NCI-H1048 (cell line): ENCODE data around the gene HS3ST2.
"Not testable (repeated sequence)": the region's sequence is repeated elsewhere in the genome, so short reads cannot be mapped to it uniquely, and the experiment has no call there.

Experiments
- DNase-seq: peaks from one replicate; lab custom pipeline; 2025; lab: John Stamatoyannopoulos, UW

The HS3ST2 gene

GRCh38 chr16:22813223-22813947 is 577 bp upstream of the HS3ST2 start:
- DNase-seq = no peak

- no peak for DNase-seq
Observed at GRCh38 chr16:22814711-22815105, 746 bp downstream of the HS3ST2 start.

- no peak for DNase-seq
Observed at GRCh38 chr16:22815863-22816262, 1.9 kb downstream of the HS3ST2 start.

GRCh38 chr16:22816475-22816874 is 2.5 kb downstream of the HS3ST2 start:
- DNase-seq = no peak

- not testable (repeated sequence) for DNase-seq
Observed at GRCh38 chr16:22818736-22819135, 4.8 kb downstream of the HS3ST2 start.

GRCh38 chr16:22838681-22839080 is 24.7 kb downstream of the HS3ST2 start:
- no peak for DNase-seq

- DNase-seq = not testable (repeated sequence)
Observed at GRCh38 chr16:22842031-22842430, 28.1 kb downstream of the HS3ST2 start.

GRCh38 chr16:22843122-22843521 is 29.2 kb downstream of the HS3ST2 start:
- no peak for DNase-seq

- DNase-seq = no peak
Observed at GRCh38 chr16:22843856-22844255, 29.9 kb downstream of the HS3ST2 start.

GRCh38 chr16:22844416-22844815 is 30.5 kb downstream of the HS3ST2 start:
- no peak for DNase-seq

GRCh38 chr16:22847100-22847499 is 33.1 kb downstream of the HS3ST2 start:
- no peak for DNase-seq

- DNase-seq = no peak
Observed at GRCh38 chr16:22847690-22848089, 33.7 kb downstream of the HS3ST2 start.

- no peak for DNase-seq
Observed at GRCh38 chr16:22848451-22848850, 34.5 kb downstream of the HS3ST2 start.

- DNase-seq = no peak
Observed at GRCh38 chr16:22849517-22849916, 35.6 kb downstream of the HS3ST2 start.

- no peak for DNase-seq
Observed at GRCh38 chr16:22855231-22855630, 41.3 kb downstream of the HS3ST2 start.

GRCh38 chr16:22857296-22858025 is 43.5 kb downstream of the HS3ST2 start:
- DNase-seq = no peak

- no peak for DNase-seq
Observed at GRCh38 chr16:22859925-22860324, 46.0 kb downstream of the HS3ST2 start.

GRCh38 chr16:22861580-22861979 is 47.6 kb downstream of the HS3ST2 start:
- DNase-seq = no peak

- DNase-seq = no peak
Observed at GRCh38 chr16:22862046-22862445, 48.1 kb downstream of the HS3ST2 start.

- no peak for DNase-seq
Observed at GRCh38 chr16:22864375-22864774, 50.4 kb downstream of the HS3ST2 start.

GRCh38 chr16:22868593-22869224 is 54.7 kb downstream of the HS3ST2 start:
- DNase-seq = no peak

GRCh38 chr16:22871861-22872260 is 57.9 kb downstream of the HS3ST2 start:
- DNase-seq = no peak

- DNase-seq = no peak
Observed at GRCh38 chr16:22874394-22874793, 60.4 kb downstream of the HS3ST2 start.
